Measurements from ENCODE around the gene SLC22A14.
"Not testable (repeated sequence)": the region's sequence is repeated elsewhere in the genome, so short reads cannot be mapped to it uniquely, and the experiment has no call there.

The SLC22A14 gene

GRCh38 chr3:38276917-38277630 is 5.0 kb upstream of the SLC22A14 start:
- H3K4me3 ChIP-seq (ENCODE audit: low read depth, low read length): no peak overlapping the region
- no peak for TF ChIP-seq CTCF (IDR thresholded peaks at IDR 0.05; ENCODE audit: control insufficient read depth, extremely low read depth, insufficient read depth)
- DNase-seq (ENCODE audit: low read depth): no peak

DNA sequence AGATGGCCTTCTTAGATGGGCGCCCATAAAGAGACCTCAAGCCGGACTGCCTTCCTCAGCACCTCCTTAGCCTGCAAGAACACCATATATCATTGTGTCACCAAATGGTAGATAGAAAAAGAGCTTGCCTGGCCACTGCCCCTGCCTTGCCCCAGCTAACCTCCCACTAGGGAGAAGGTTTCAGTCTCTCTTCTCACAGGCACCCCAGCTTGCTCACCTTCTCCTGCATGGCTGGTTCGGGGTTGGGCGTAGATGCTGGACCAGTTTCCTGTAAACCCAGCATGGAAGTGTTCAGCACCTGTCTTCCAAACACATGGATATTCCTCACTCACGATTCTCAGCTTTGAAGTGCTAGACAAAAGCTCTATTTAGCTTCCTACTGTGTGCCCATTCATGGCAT is 3.3 kb upstream of the SLC22A14 start:
- H3K4me3 ChIP-seq (ENCODE audit: low read depth, low read length): no peak overlapping the region
- TF ChIP-seq CTCF (IDR thresholded peaks at IDR 0.05; ENCODE audit: control insufficient read depth, extremely low read depth, insufficient read depth): no peak
- no peak for DNase-seq (ENCODE audit: low read depth)

- no peak for DNase-seq (ENCODE audit: low read depth)
Measured at GRCh38 chr3:38283810-38284755, 2.0 kb downstream of the SLC22A14 start.

GRCh38 chr3:38284756-38285150 is 2.7 kb downstream of the SLC22A14 start:
- no peak for TF ChIP-seq CTCF (IDR thresholded peaks at IDR 0.05; ENCODE audit: control insufficient read depth, extremely low read depth, insufficient read depth)
- no peak overlapping the region for H3K4me3 ChIP-seq (ENCODE audit: low read depth, low read length)
- DNase-seq (ENCODE audit: low read depth): peak; percentile 27

More at GRCh38 chr3:38283810-38284755, 2.0 kb downstream of the SLC22A14 start:
- no peak overlapping the region for H3K4me3 ChIP-seq (ENCODE audit: low read depth, low read length)
- TF ChIP-seq CTCF (IDR thresholded peaks at IDR 0.05; ENCODE audit: control insufficient read depth, extremely low read depth, insufficient read depth): no peak

DNA sequence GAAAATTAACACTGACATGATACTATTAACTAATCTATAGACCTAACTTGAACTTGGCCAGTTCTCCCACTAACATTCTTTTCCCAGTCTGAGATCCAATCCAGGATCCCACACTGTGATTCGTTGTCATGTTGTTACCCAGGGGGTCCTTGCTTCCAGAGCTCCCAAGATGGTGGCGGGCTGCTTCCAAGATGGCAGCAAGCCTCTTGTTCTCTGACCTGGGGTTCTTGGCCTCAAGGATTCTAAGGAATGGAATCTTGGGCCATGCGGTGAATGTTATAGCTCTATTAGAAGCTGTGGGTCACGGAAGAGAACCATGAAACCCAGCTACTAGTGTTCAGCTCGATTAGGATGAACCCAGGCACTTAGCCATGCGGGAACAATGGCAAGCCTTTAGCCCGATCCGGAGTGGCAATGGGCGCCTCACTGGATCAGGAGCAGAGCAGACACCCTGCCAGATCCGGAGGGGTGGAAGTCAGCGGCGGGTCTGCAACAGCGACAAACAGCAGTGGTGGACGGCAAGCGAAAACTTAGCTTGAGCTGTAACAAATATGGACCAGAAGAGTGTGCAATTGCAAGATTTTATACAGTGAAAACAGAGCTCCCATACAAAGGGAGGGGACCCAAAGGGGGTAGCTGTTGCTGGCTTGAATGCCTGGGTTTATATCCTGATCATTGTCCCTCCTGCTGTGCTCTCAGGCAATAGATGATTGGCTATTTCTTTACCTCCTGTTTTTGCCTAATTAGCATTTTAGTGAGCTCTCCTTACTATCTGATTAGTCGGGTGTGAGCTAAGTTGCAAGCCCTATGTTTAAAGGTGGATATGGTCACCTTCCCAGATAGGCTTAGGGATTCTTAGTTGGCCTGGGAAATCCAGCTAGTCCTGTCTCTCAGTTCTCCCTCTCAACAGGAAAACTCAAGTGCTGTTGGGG is 7.5 kb downstream of the SLC22A14 start:
- not testable (repeated sequence) for DNase-seq (ENCODE audit: low read depth); H3K4me3 ChIP-seq (ENCODE audit: low read depth, low read length)

GRCh38 chr3:38297053-38297452 is 15.0 kb downstream of the SLC22A14 start:
- not testable (repeated sequence) for DNase-seq (ENCODE audit: low read depth); H3K4me3 ChIP-seq (ENCODE audit: low read depth, low read length)

DNA sequence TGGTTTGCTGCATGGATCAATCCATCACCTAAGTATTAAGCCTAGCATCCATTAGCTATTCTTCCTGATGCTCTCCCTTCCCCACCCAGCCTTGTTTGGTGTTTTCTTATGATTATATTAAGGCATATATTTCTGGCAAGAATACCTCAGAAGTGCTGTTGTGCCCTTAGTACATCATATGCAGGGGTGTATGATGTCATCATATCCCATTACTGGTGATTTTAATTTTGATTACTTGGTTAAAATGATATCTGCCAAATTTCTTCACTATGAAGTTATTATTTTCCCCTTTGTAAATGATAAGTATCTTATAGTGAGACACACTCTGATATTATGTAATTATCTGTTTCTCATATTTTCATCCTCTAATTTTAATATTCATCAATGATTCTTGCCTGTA is 15.4 kb downstream of the SLC22A14 start:
- no peak for DNase-seq (ENCODE audit: low read depth)
- no peak overlapping the region for H3K4me3 ChIP-seq (ENCODE audit: low read depth, low read length)
- TF ChIP-seq CTCF (IDR thresholded peaks at IDR 0.05; ENCODE audit: control insufficient read depth, extremely low read depth, insufficient read depth): no peak

All from LNCaP clone FGC (cell line).